ENCODE data around the gene SFXN5.
"Not testable (repeated sequence)": the region's sequence is repeated elsewhere in the genome, so short reads cannot be mapped to it uniquely, and the experiment has no call there.

The SFXN5 gene

GRCh38 chr2:72913486-72914205 is 157.9 kb downstream of the SFXN5 start:
- Histone ChIP-seq H4K20me1 (ENCODE audit: insufficient read depth, low read length) (no peaks in the 10 kb centered on the region), H3K9me2 (ENCODE audit: low read depth, low read length) (no peaks in the 10 kb centered on the region), H3K27ac (ENCODE audit: low read depth, low read length, poor library complexity, severe bottlenecking) (no peak overlapping the region), H3K4me1 (ENCODE audit: insufficient read depth, low read length, severe bottlenecking) (peaks cover 18% of the 10 kb centered on the region), H2AFZ (ENCODE audit: low read length) (no peak overlapping the region), H3K4me2 (ENCODE audit: low read length) (no peak overlapping the region), H3K27me3 (ENCODE audit: insufficient read depth, low read length) (peaks cover 3% of the 10 kb centered on the region; the same call in 1 of the 2 replicates), H3K4me3 (ENCODE audit: low read depth, low read length, poor library complexity, severe bottlenecking) (no peak overlapping the region), H3F3A (ENCODE audit: insufficient read depth, low read length) (no peaks in the 10 kb centered on the region), H3K9ac (ENCODE audit: low read length) (no peak overlapping the region), H3K79me2 (ENCODE audit: insufficient read depth, low read length) (no peaks in the 10 kb centered on the region), H3K9me3 (ENCODE audit: low read length) (no peaks in the 10 kb centered on the region), H3K36me3 (ENCODE audit: insufficient read depth, low read length) (no peaks in the 10 kb centered on the region)
- TF ChIP-seq, protein P1, sequence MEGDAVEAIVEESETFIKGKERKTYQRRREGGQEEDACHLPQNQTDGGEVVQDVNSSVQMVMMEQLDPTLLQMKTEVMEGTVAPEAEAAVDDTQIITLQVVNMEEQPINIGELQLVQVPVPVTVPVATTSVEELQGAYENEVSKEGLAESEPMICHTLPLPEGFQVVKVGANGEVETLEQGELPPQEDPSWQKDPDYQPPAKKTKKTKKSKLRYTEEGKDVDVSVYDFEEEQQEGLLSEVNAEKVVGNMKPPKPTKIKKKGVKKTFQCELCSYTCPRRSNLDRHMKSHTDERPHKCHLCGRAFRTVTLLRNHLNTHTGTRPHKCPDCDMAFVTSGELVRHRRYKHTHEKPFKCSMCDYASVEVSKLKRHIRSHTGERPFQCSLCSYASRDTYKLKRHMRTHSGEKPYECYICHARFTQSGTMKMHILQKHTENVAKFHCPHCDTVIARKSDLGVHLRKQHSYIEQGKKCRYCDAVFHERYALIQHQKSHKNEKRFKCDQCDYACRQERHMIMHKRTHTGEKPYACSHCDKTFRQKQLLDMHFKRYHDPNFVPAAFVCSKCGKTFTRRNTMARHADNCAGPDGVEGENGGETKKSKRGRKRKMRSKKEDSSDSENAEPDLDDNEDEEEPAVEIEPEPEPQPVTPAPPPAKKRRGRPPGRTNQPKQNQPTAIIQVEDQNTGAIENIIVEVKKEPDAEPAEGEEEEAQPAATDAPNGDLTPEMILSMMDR (IDR thresholded peaks at IDR 0.05; ENCODE audit: low read length), result no peak
- no peak for TF ChIP-seq EZH2 (IDR thresholded peaks at IDR 0.05; ENCODE audit: borderline replicate concordance, low read length)

- Histone ChIP-seq H2AFZ (ENCODE audit: low read length) (no peak overlapping the region), H3K27ac (ENCODE audit: low read depth, low read length, poor library complexity, severe bottlenecking) (no peak overlapping the region), H3K9ac (ENCODE audit: low read length) (no peak overlapping the region), H3K4me1 (ENCODE audit: insufficient read depth, low read length, severe bottlenecking) (peaks cover 6% of the 10 kb centered on the region), H3K9me2 (ENCODE audit: low read depth, low read length) (no peaks in the 10 kb centered on the region), H3K27me3 (ENCODE audit: insufficient read depth, low read length) (no peaks in the 10 kb centered on the region; the same call in 1 of the 2 replicates), H3K9me3 (ENCODE audit: low read length) (no peaks in the 10 kb centered on the region), H3F3A (ENCODE audit: insufficient read depth, low read length) (no peaks in the 10 kb centered on the region), H3K4me3 (ENCODE audit: low read depth, low read length, poor library complexity, severe bottlenecking) (no peak overlapping the region), H3K4me2 (ENCODE audit: low read length) (no peak overlapping the region), H3K79me2 (ENCODE audit: insufficient read depth, low read length) (no peaks in the 10 kb centered on the region), H3K36me3 (ENCODE audit: insufficient read depth, low read length) (no peaks in the 10 kb centered on the region), H4K20me1 (ENCODE audit: insufficient read depth, low read length) (no peaks in the 10 kb centered on the region)
- TF ChIP-seq, protein P1 (IDR thresholded peaks at IDR 0.05; ENCODE audit: low read length), result no peak
- no peak for TF ChIP-seq EZH2 (IDR thresholded peaks at IDR 0.05; ENCODE audit: borderline replicate concordance, low read length)
Observed at GRCh38 chr2:72911256-72911655, 160.3 kb downstream of the SFXN5 start.

DNA sequence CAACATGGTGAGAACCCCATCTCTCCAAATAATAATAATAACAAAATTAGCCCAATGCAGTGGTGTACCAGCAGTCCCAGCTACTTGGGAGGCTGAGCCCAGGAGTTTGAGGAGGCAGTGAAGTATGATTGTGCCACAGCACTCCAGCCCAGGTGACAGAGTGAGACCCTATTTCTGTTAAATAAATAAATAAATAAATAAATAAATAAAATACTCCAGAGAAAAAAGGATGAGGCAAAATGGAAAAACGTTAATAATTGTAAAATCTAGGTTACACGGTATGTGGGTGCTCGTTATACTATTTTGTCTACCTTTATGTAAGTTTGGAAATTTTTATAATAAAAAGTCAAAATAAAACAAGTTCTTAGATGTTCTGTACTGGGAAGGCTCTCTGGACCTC is 162.8 kb downstream of the SFXN5 start:
- Histone ChIP-seq H3K4me2 (ENCODE audit: low read length) (no peak overlapping the region), H3K9me3 (ENCODE audit: low read length) (no peaks in the 10 kb centered on the region), H3K27me3 (ENCODE audit: insufficient read depth, low read length) (no peaks in the 10 kb centered on the region), H3F3A (ENCODE audit: insufficient read depth, low read length) (no peaks in the 10 kb centered on the region), H3K4me1 (ENCODE audit: insufficient read depth, low read length, severe bottlenecking) (no peaks in the 10 kb centered on the region), H3K36me3 (ENCODE audit: insufficient read depth, low read length) (no peaks in the 10 kb centered on the region), H3K9ac (ENCODE audit: low read length) (no peak overlapping the region), H3K9me2 (ENCODE audit: low read depth, low read length) (no peaks in the 10 kb centered on the region), H4K20me1 (ENCODE audit: insufficient read depth, low read length) (no peaks in the 10 kb centered on the region), H3K4me3 (ENCODE audit: low read depth, low read length, poor library complexity, severe bottlenecking) (no peak overlapping the region), H3K27ac (ENCODE audit: low read depth, low read length, poor library complexity, severe bottlenecking) (no peak overlapping the region), H2AFZ (ENCODE audit: low read length) (no peak overlapping the region), H3K79me2 (ENCODE audit: insufficient read depth, low read length) (no peaks in the 10 kb centered on the region)
- TF ChIP-seq, protein P1 (IDR thresholded peaks at IDR 0.05; ENCODE audit: low read length), result no peak
- TF ChIP-seq EZH2 (IDR thresholded peaks at IDR 0.05; ENCODE audit: borderline replicate concordance, low read length), result no peak

DNA sequence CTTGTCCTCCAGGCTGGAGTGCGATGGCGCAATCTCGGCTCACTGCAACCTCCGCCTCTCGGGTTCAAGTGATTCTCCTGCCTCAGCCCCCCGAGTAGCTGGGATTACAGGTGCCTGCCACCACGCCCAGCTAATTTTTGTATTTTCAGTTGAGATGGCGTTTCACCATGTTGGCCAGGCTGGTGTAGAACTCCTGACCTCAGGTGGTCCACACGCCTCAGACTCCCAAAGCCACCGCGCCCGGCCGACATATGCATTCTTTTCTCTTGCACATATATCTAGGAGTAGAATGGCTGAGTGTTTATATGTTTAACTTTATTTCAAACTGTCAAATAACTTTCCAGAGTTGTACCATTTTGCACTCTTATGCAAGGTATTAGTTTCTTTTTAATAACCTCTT is 164.1 kb downstream of the SFXN5 start:
- not testable (repeated sequence) for H3K4me2 ChIP-seq (ENCODE audit: low read length); H3K9ac ChIP-seq (ENCODE audit: low read length); H2AFZ ChIP-seq (ENCODE audit: low read length); H3K4me3 ChIP-seq (ENCODE audit: low read depth, low read length, poor library complexity, severe bottlenecking); H3K9me2 ChIP-seq (ENCODE audit: low read depth, low read length); H3K27me3 ChIP-seq (ENCODE audit: insufficient read depth, low read length); H3F3A ChIP-seq (ENCODE audit: insufficient read depth, low read length); H4K20me1 ChIP-seq (ENCODE audit: insufficient read depth, low read length); H3K4me1 ChIP-seq (ENCODE audit: insufficient read depth, low read length, severe bottlenecking); H3K79me2 ChIP-seq (ENCODE audit: insufficient read depth, low read length); H3K27ac ChIP-seq (ENCODE audit: low read depth, low read length, poor library complexity, severe bottlenecking); H3K9me3 ChIP-seq (ENCODE audit: low read length); H3K36me3 ChIP-seq (ENCODE audit: insufficient read depth, low read length)
